ENCODE measurements around the gene CEP350. TPM values are rescaled to one million over a fixed set of nuclear protein-coding genes. Genes with fewer than 3 reads are reported as not detected.

The CEP350 gene
- polyA plus RNA-seq, 1 donor (not counting 4 experiments of a cell fraction or from before 2014, with no cell fraction given): 12.0 TPM

GRCh38 chr1:180158149-180159147 lies 203.8 kb downstream of the CEP350 start:
- TF ChIP-seq EZH2 (IDR thresholded peaks at IDR 0.05; ENCODE audit: low read length): no peak

GRCh38 chr1:180160357-180160756 lies 205.7 kb downstream of the CEP350 start:
- TF ChIP-seq EZH2 (IDR thresholded peaks at IDR 0.05; ENCODE audit: low read length): no peak
- no peak for TF ChIP-seq CTCF (optimal IDR thresholded peaks at IDR 0.05 in 1 of 3, IDR thresholded peaks at IDR 0.05 in 1 of 3, conservative IDR thresholded peaks at IDR 0.05 in 1 of 3; ENCODE audit: extremely low read depth in 1 of 3, insufficient read depth in 2 of 3, low read length in 3 of 3)
- Histone ChIP-seq H3K27ac (ENCODE audit: control insufficient read depth, insufficient read depth, low read length) (no peak overlapping the region), H3K9me1 (ENCODE audit: control insufficient read depth, extremely low read depth, insufficient read depth, low read length) (peaks cover 9% of the 10 kb centered on the region), H3K27me3 (ENCODE audit: control insufficient read depth, extremely low read depth, insufficient read depth, low read length) (no peaks in the 10 kb centered on the region), H3K9ac (ENCODE audit: control insufficient read depth, extremely low read depth, insufficient read depth, low read length) (no peak overlapping the region), H3K4me1 (ENCODE audit: control insufficient read depth, extremely low read depth, insufficient read depth, low read length) (peaks cover 21% of the 10 kb centered on the region), H3K9me3 (ENCODE audit: control insufficient read depth, low read depth, low read length) (no peaks in the 10 kb centered on the region), H3K4me2 (ENCODE audit: control insufficient read depth, extremely low read depth, insufficient read depth, low read depth, low read length) (no peak overlapping the region), H4K20me1 (ENCODE audit: control insufficient read depth, extremely low read depth, insufficient read depth, low read length) (peaks cover 3% of the 10 kb centered on the region), H2AFZ (ENCODE audit: control insufficient read depth, low read length) (no peak overlapping the region), H3K79me2 (ENCODE audit: control insufficient read depth, insufficient read depth, low read length) (peaks cover 57% of the 10 kb centered on the region), H3K36me3 (ENCODE audit: control insufficient read depth in 2 of 2, extremely low read depth in 1 of 2, insufficient read depth in 2 of 2, low read length in 2 of 2) (peaks cover 4 to 9% of the 10 kb centered on the region in 2 experiments), H3K4me3 (ENCODE audit: control insufficient read depth in 2 of 3, extremely low read depth in 1 of 3, insufficient read depth in 2 of 3, low read depth in 1 of 3, low read length in 3 of 3) (no peak overlapping the region)
- dilution Hi-C loops (cut with MboI; ENCODE audit: extremely low pct_ligation_motif_present, low sequenced_read_pairs): no loop called here
- DNase-seq (ENCODE audit: low read depth, low spot score): no peak
- FAIRE-seq: no peak

More at GRCh38 chr1:180158149-180159147, 203.8 kb downstream of the CEP350 start:
- Histone ChIP-seq H2AFZ (ENCODE audit: control insufficient read depth, low read length) (no peak overlapping the region), H3K27me3 (ENCODE audit: control insufficient read depth, extremely low read depth, insufficient read depth, low read length) (no peaks in the 10 kb centered on the region), H3K79me2 (ENCODE audit: control insufficient read depth, insufficient read depth, low read length) (peaks cover 51% of the 10 kb centered on the region), H3K27ac (ENCODE audit: control insufficient read depth, insufficient read depth, low read length) (no peak overlapping the region), H3K9me1 (ENCODE audit: control insufficient read depth, extremely low read depth, insufficient read depth, low read length) (peaks cover 9% of the 10 kb centered on the region), H3K9ac (ENCODE audit: control insufficient read depth, extremely low read depth, insufficient read depth, low read length) (no peak overlapping the region), H3K4me1 (ENCODE audit: control insufficient read depth, extremely low read depth, insufficient read depth, low read length) (peaks cover 27% of the 10 kb centered on the region), H3K4me2 (ENCODE audit: control insufficient read depth, extremely low read depth, insufficient read depth, low read depth, low read length) (no peak overlapping the region), H3K9me3 (ENCODE audit: control insufficient read depth, low read depth, low read length) (no peaks in the 10 kb centered on the region), H4K20me1 (ENCODE audit: control insufficient read depth, extremely low read depth, insufficient read depth, low read length) (peaks cover 3% of the 10 kb centered on the region), H3K36me3 (ENCODE audit: control insufficient read depth in 2 of 2, extremely low read depth in 1 of 2, insufficient read depth in 2 of 2, low read length in 2 of 2) (peaks cover 4 to 6% of the 10 kb centered on the region in 2 experiments), H3K4me3 (ENCODE audit: control insufficient read depth in 2 of 3, extremely low read depth in 1 of 3, insufficient read depth in 2 of 3, low read depth in 1 of 3, low read length in 3 of 3) (no peak overlapping the region)
- dilution Hi-C loops (cut with MboI; ENCODE audit: extremely low pct_ligation_motif_present, low sequenced_read_pairs): no loop called here
- no peak for FAIRE-seq
- DNase-seq (ENCODE audit: low read depth, low spot score): no peak

All from keratinocyte (primary cell).